OCI-LY7 (cell line): Measurements from ENCODE around the gene LSMEM2. TPM values are rescaled to one million over a fixed set of nuclear protein-coding genes. Genes with fewer than 3 reads are reported as not detected.
A peak's percentile ranks its signal among the peaks of the same experiment; 100 is the strongest.

Source experiments
- BruUV-seq: library from RNA; stranded (reverse); fragments of 400-500 nt; replicated peaks from 2 replicates; lab custom pipeline; 2021; lab: Mats Ljungman, UMichigan
- CTCF ChIA-PET: fragments of 300-600 bp; sonication (Branson Sonifier 250); formaldehyde crosslinking; loops from one replicate; lab custom pipeline; 2022; ENCODE audit warnings: antibody characterized with exemption; ENCODE audit not compliant: unreplicated experiment; lab: Charles Lee
- POLR2A ChIA-PET: fragments of 300-600 bp; sonication (Branson Sonifier 250); formaldehyde crosslinking; loops from one replicate; lab custom pipeline; 2022; ENCODE audit warnings: antibody characterized with exemption; lab: Charles Lee
- DNase-seq: peaks from one replicate; pipeline ENCODE4 v3.0.0-alpha.2; 2015; ENCODE audit warnings: low spot score
- H2AFZ ChIP-seq: fragments of 200-600 bp; sonication (generic), shearing (Covaris generic); 2 replicates; pipeline ENCODE4 v1.6.1; 2014; ENCODE audit warnings: mild to moderate bottlenecking, antibody characterized with exemption, low read length, moderate library complexity
- H3K27ac ChIP-seq: fragments of 200-600 bp; sonication (generic); 2 replicates; pipeline ENCODE4 v1.5.1; 2014; ENCODE audit warnings: mixed run types, low read depth, mild to moderate bottlenecking, moderate library complexity, low read length, inconsistent platforms; ENCODE audit not compliant: poor library complexity, severe bottlenecking
- H3K36me3 ChIP-seq: fragments of 200-600 bp; sonication (generic); 2 replicates; pipeline ENCODE4 v1.6.1; 2014; ENCODE audit warnings: mild to moderate bottlenecking, antibody characterized with exemption, low read length, moderate library complexity, mixed read lengths; ENCODE audit not compliant: insufficient read depth
- H3K4me1 ChIP-seq: fragments of 200-600 bp; sonication (generic); 2 replicates; pipeline ENCODE4 v1.5.1; 2014; ENCODE audit warnings: mild to moderate bottlenecking, low read length; ENCODE audit not compliant: insufficient read depth, poor library complexity, severe bottlenecking
- H3K4me2 ChIP-seq: fragments of 200-600 bp; sonication (generic); 2 replicates; pipeline ENCODE4 v1.6.1; 2014; ENCODE audit warnings: mild to moderate bottlenecking, low read length
- H3K4me3 ChIP-seq: fragments of 200-600 bp; sonication (generic); 2 replicates; pipeline ENCODE4 v1.5.1; 2014; ENCODE audit warnings: mild to moderate bottlenecking, low read depth, low read length; ENCODE audit not compliant: poor library complexity, severe bottlenecking
- H3K79me2 ChIP-seq: fragments of 200-600 bp; sonication (generic); 2 replicates; pipeline ENCODE4 v1.6.1; 2016; ENCODE audit warnings: low read depth, mild to moderate bottlenecking, low read length, moderate library complexity, mixed read lengths; ENCODE audit not compliant: insufficient read depth
- H3K9me2 ChIP-seq: fragments of 200-600 bp; sonication (generic); 2 replicates; pipeline ENCODE4 v1.6.1; 2016; ENCODE audit warnings: mild to moderate bottlenecking, low read length, mixed read lengths; ENCODE audit not compliant: insufficient read depth
- H3K9me3 ChIP-seq: fragments of 200-600 bp; sonication (generic); 2 replicates; pipeline ENCODE4 v1.6.1; 2014; ENCODE audit warnings: mild to moderate bottlenecking, mixed run types, low read length, mixed read lengths
- H4K20me1 ChIP-seq: fragments of 200-600 bp; sonication (generic); 2 replicates; pipeline ENCODE4 v1.6.1; 2014; ENCODE audit warnings: mild to moderate bottlenecking, antibody characterized with exemption, low read length, moderate library complexity, mixed read lengths; ENCODE audit not compliant: insufficient read depth
- EZH2phosphoT487 ChIP-seq: fragments of 200-600 bp; sonication (generic); IDR thresholded peaks from 2 replicates; pipeline ENCODE4 v1.6.1; 2018; ENCODE audit warnings: low read depth, borderline replicate concordance, mild to moderate bottlenecking, mixed run types, antibody characterized with exemption, low read length, moderate library complexity, mixed read lengths
- intact Hi-C: fragments of 100-400 bp; cut with micrococcal nuclease; formaldehyde crosslinking; loops from one replicate; pipeline ENCODE4 v1.10.0; 2022; ENCODE audit not compliant: unreplicated experiment
- total RNA-seq, 2 experiments: library from RNA; depleted of rRNA in 1 of 2; stranded (reverse); fragments of >200 nt in 1 of 2; shearing (Covaris generic) in 1 of 2; gene quantifications; 2 replicates each; pipeline ENCODE4 v1.2.3, GENCODE V29; 2014 to 2022
- TF ChIP-seq, protein P1 (sequence below): fragments of 200-600 bp; sonication (generic); conservative IDR thresholded peaks from 2 replicates; pipeline ENCODE4 v1.5.1; 2014; ENCODE audit warnings: mild to moderate bottlenecking, antibody characterized with exemption, low read length, moderate library complexity, mixed read lengths

LSMEM2 gene
- total RNA-seq, 2 experiments from 2014 or later, result not detected

DNA sequence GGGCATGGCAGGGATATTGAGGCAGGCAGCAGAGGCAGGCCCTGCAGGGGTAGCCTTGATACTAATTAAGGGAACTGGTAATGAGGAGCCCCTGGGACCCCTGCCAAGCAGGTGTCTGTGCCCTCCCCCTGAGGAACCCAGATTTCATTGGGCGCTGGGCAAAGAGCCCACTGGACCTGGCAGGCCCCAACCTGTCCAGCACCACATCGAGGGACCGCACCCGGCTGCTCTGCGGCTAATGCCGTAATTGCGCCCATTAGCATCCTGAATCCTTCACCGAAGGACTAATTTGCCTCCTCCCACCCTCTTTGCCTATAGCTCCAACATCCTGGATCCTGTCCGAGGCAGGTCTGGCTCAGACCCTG is 23.7 kb upstream of the LSMEM2 start:
- TF ChIP-seq, protein P1, sequence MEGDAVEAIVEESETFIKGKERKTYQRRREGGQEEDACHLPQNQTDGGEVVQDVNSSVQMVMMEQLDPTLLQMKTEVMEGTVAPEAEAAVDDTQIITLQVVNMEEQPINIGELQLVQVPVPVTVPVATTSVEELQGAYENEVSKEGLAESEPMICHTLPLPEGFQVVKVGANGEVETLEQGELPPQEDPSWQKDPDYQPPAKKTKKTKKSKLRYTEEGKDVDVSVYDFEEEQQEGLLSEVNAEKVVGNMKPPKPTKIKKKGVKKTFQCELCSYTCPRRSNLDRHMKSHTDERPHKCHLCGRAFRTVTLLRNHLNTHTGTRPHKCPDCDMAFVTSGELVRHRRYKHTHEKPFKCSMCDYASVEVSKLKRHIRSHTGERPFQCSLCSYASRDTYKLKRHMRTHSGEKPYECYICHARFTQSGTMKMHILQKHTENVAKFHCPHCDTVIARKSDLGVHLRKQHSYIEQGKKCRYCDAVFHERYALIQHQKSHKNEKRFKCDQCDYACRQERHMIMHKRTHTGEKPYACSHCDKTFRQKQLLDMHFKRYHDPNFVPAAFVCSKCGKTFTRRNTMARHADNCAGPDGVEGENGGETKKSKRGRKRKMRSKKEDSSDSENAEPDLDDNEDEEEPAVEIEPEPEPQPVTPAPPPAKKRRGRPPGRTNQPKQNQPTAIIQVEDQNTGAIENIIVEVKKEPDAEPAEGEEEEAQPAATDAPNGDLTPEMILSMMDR, result no peak
- no peak for TF ChIP-seq EZH2phosphoT487
- intact Hi-C loops, result no loop called here
- H3K9me2 ChIP-seq, result no peaks in the 10 kb centered on the region
- peaks cover 1% of the 10 kb centered on the region; the same call in 1 of the 2 replicates for H3K79me2 ChIP-seq
- DNase-seq, result no peak
- H3K4me2 ChIP-seq, result no peak overlapping the region
- BruUV-seq, result no TSS peak
- H3K9me3 ChIP-seq, result no peaks in the 10 kb centered on the region
- no peak overlapping the region for H3K27ac ChIP-seq
- ChIA-PET CTCF (no interaction called here), POLR2A (no interaction called here)
- no peak overlapping the region for H3K4me3 ChIP-seq
- peaks cover 4% of the 10 kb centered on the region for H3K4me1 ChIP-seq
- no peak overlapping the region for H2AFZ ChIP-seq
- H3K36me3 ChIP-seq, result peaks cover 84% of the 10 kb centered on the region
- no peaks in the 10 kb centered on the region for H4K20me1 ChIP-seq

DNA sequence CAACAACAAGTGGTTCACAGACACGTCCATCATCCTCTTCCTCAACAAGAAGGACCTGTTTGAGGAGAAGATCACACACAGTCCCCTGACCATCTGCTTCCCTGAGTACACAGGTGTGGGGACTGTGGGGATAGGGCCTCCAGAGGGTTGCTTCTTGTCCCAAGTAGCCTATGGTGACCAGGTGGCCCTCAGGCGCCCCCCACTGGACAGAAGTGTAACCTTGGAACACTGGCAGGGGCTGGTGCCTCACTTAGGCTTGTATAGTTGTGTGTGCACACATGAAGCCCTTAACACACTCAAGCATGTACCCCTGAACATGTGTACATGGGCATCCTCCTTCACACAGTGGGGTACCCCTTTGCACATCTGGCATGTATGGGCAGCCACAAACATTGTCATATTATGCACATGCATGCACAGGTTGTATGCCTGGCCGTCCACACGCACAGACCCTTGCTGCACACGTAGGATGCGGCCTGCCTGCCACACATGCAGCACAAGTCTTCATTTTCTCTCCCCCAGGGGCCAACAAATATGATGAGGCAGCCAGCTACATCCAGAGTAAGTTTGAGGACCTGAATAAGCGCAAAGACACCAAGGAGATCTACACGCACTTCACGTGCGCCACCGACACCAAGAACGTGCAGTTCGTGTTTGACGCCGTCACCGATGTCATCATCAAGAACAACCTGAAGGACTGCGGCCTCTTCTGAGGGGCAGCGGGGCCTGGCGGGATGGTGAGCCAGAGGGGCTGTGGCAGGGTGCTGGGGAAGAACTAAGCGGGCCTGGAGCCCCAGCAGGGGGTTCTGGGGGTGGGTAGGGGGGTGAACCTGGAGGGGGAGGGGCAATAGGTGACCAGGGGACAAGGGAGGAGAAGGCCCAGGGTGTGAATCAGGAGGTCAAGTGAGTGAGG is 21.7 kb upstream of the LSMEM2 start:
- H3K4me2 ChIP-seq, result no peak overlapping the region
- no TSS peak for BruUV-seq
- H4K20me1 ChIP-seq, result no peaks in the 10 kb centered on the region
- H3K27ac ChIP-seq, result no peak overlapping the region
- H3K9me3 ChIP-seq, result no peaks in the 10 kb centered on the region
- no peak overlapping the region for H2AFZ ChIP-seq
- no peaks in the 10 kb centered on the region for H3K9me2 ChIP-seq
- peaks cover 4% of the 10 kb centered on the region for H3K4me1 ChIP-seq
- ChIA-PET POLR2A (no interaction called here), CTCF (interaction anchor here (1.7 kb wide), 1 partner anchor 11 kb away, joined by 8 read pairs; no protein-coding TSS in a partner anchor)
- H3K4me3 ChIP-seq, result no peak overlapping the region
- no peak for TF ChIP-seq EZH2phosphoT487
- TF ChIP-seq, protein P1, result peak; percentile 85
- DNase-seq, result peak; percentile 49
- intact Hi-C loops, result loop anchor here (1.0 kb wide), 1 partner anchor 30 kb away; no protein-coding TSS in a partner anchor
- no peaks in the 10 kb centered on the region for H3K79me2 ChIP-seq
- H3K36me3 ChIP-seq, result peaks cover 67% of the 10 kb centered on the region

DNA sequence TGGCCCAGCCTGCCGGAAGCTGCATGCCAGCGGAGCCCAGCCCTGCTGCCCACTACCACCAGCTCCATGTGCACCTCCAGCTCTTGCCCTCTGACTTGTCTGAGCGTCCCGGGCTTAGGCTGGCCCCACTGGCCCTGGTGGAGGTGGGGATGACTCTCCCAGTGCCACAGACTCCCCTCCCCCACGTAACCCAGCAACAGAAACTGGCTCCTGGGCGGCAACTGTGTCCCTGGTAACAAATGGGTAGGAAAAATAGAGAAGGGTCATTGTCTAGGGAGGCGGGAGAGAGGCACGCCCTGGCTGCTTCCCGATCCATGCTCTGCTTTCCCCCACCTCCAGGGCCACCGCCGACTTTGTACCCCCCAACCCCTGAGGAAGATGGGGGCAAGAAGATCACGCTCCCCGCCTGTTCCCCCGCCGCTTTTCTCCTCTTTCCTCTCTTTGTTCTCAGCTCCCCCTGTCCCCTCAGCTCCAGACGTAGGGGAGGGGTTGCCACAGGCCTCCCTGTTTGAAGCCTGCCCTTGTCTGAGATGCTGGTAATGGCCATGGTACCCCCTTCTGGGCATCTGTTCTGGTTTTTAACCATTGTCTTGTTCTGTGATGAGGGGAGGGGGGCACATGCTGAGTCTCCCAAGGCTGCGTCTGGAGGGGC is 20.7 kb upstream of the LSMEM2 start:
- H3K9me2 ChIP-seq, result no peaks in the 10 kb centered on the region
- TF ChIP-seq EZH2phosphoT487, result no peak
- TF ChIP-seq, protein P1, result no peak
- BruUV-seq, result no TSS peak
- peaks cover 58% of the 10 kb centered on the region for H3K36me3 ChIP-seq
- no peak for DNase-seq
- ChIA-PET POLR2A (no interaction called here), CTCF (no interaction called here)
- H3K4me1 ChIP-seq, result peaks cover 4% of the 10 kb centered on the region
- H3K79me2 ChIP-seq, result no peaks in the 10 kb centered on the region
- no peak overlapping the region for H3K4me2 ChIP-seq
- no peaks in the 10 kb centered on the region for H3K9me3 ChIP-seq
- intact Hi-C loops, result no loop called here
- no peak overlapping the region for H2AFZ ChIP-seq
- H3K4me3 ChIP-seq, result no peak overlapping the region
- no peaks in the 10 kb centered on the region for H4K20me1 ChIP-seq
- H3K27ac ChIP-seq, result no peak overlapping the region
